H9 (cell line): Measurements from ENCODE around the gene RANGAP1. TPM values are rescaled to one million over a fixed set of nuclear protein-coding genes. Genes with fewer than 3 reads are reported as not detected.

Experiments
- DNase-seq: peaks from one replicate; pipeline ENCODE4 v3.0.0-alpha.2; 2017
- H2AFZ ChIP-seq: one replicate; pipeline ENCODE4 v1.6.1; 2013; ENCODE audit warnings: mild to moderate bottlenecking, low read length, control low read depth, moderate library complexity
- H2AK5ac ChIP-seq: 2 replicates; pipeline ENCODE4 v1.6.1; 2013; ENCODE audit warnings: low read length, control low read depth, mixed read lengths; ENCODE audit not compliant: insufficient read length
- H2BK120ac ChIP-seq: one replicate; pipeline ENCODE4 v1.6.1; 2013; ENCODE audit warnings: low read depth, mild to moderate bottlenecking, low read length, control low read depth, inconsistent platforms; ENCODE audit not compliant: poor library complexity, severe bottlenecking
- H2BK12ac ChIP-seq: 2 replicates; pipeline ENCODE4 v1.6.1; 2013; ENCODE audit warnings: low read length, control low read depth, mixed read lengths, low read depth; ENCODE audit not compliant: insufficient read length
- H2BK15ac ChIP-seq: 2 replicates; pipeline ENCODE4 v1.6.1; 2013; ENCODE audit warnings: low read depth, low read length, control low read depth
- H2BK20ac ChIP-seq: one replicate; pipeline ENCODE4 v1.6.1; 2013; ENCODE audit warnings: low read depth, mild to moderate bottlenecking, low read length, control low read depth, inconsistent platforms; ENCODE audit not compliant: poor library complexity, severe bottlenecking
- H2BK5ac ChIP-seq: 2 replicates; pipeline ENCODE4 v1.6.1; 2013; ENCODE audit warnings: low read length, control low read depth, mixed read lengths; ENCODE audit not compliant: insufficient read length
- H3K14ac ChIP-seq: 2 replicates; pipeline ENCODE4 v1.6.1; 2013; ENCODE audit warnings: low read length, control low read depth; ENCODE audit not compliant: insufficient read depth
- H3K18ac ChIP-seq: 2 replicates; pipeline ENCODE4 v1.6.1; 2013; ENCODE audit warnings: low read depth, mild to moderate bottlenecking, mixed read lengths, low read length, control low read depth; ENCODE audit not compliant: insufficient read length
- H3K23ac ChIP-seq: 2 replicates; pipeline ENCODE4 v1.6.1; 2013; ENCODE audit warnings: low read length, control low read depth, mixed read lengths, low read depth; ENCODE audit not compliant: insufficient read length
- H3K23me2 ChIP-seq: 2 replicates; pipeline ENCODE4 v1.6.1; 2013; ENCODE audit warnings: low read depth, mild to moderate bottlenecking, mixed read lengths, low read length, control low read depth; ENCODE audit not compliant: insufficient read length, poor library complexity, severe bottlenecking
- H3K27ac ChIP-seq: 2 replicates; pipeline ENCODE4 v1.5.1; 2013; ENCODE audit warnings: low read length, control low read depth, mixed read lengths, low read depth; ENCODE audit not compliant: insufficient read length
- H3K27me3 ChIP-seq: 2 replicates; pipeline ENCODE4 v1.6.1; 2013; ENCODE audit warnings: low read length, control low read depth, inconsistent platforms; ENCODE audit not compliant: insufficient read depth
- H3K4ac ChIP-seq: 2 replicates; pipeline ENCODE4 v1.6.1; 2013; ENCODE audit warnings: low read depth, mild to moderate bottlenecking, control low read depth, inconsistent platforms, low read length, moderate library complexity
- H3K4me1 ChIP-seq: 2 replicates; pipeline ENCODE4 v1.6.1; 2013; ENCODE audit warnings: low read length, control low read depth, inconsistent platforms; ENCODE audit not compliant: insufficient read depth
- H3K4me2 ChIP-seq: 2 replicates; pipeline ENCODE4 v1.6.1; 2013; ENCODE audit warnings: low read length, control low read depth, mixed read lengths; ENCODE audit not compliant: insufficient read length, insufficient read depth
- H3K56ac ChIP-seq: 2 replicates; pipeline ENCODE4 v1.6.1; 2013; ENCODE audit warnings: low read depth, mild to moderate bottlenecking, mixed read lengths, low read length, control low read depth; ENCODE audit not compliant: insufficient read length
- H3K79me1 ChIP-seq: 2 replicates; pipeline ENCODE4 v1.6.1; 2013; ENCODE audit warnings: low read depth, mild to moderate bottlenecking, moderate library complexity, low read length, control low read depth, inconsistent platforms; ENCODE audit not compliant: insufficient read depth, poor library complexity, severe bottlenecking
- H3K79me2 ChIP-seq: 2 replicates; pipeline ENCODE4 v1.6.1; 2013; ENCODE audit warnings: low read length, control low read depth, inconsistent platforms; ENCODE audit not compliant: insufficient read depth
- H3K9ac ChIP-seq: 2 replicates; pipeline ENCODE4 v1.6.1; 2013; ENCODE audit warnings: low read length, control low read depth, mixed read lengths; ENCODE audit not compliant: insufficient read length; ENCODE audit errors: extremely low read depth
- H3K9me3 ChIP-seq: one replicate; pipeline ENCODE4 v1.6.1; 2013; ENCODE audit warnings: low read depth, low read length, inconsistent platforms; ENCODE audit not compliant: control insufficient read depth
- H3T11ph ChIP-seq: one replicate; pipeline ENCODE4 v1.6.1; 2013; ENCODE audit warnings: mild to moderate bottlenecking, low read length, control low read depth, inconsistent platforms
- H4K20me1 ChIP-seq: one replicate; pipeline ENCODE4 v1.6.1; 2013; ENCODE audit not compliant: control insufficient read depth, insufficient read length, insufficient read depth
- H4K5ac ChIP-seq: 2 replicates; pipeline ENCODE4 v1.6.1; 2013; ENCODE audit warnings: low read depth, mild to moderate bottlenecking, mixed read lengths, low read length, control low read depth; ENCODE audit not compliant: insufficient read length
- H4K8ac ChIP-seq: replicated peaks from 2 replicates; pipeline ENCODE4 v1.6.1; 2013; ENCODE audit warnings: low read length, control low read depth, mixed read lengths, low read depth; ENCODE audit not compliant: insufficient read length
- H4K91ac ChIP-seq: 2 replicates; pipeline ENCODE4 v1.6.1; 2013; ENCODE audit warnings: low read depth, mild to moderate bottlenecking, moderate library complexity, mixed read lengths, low read length, control low read depth; ENCODE audit not compliant: insufficient read length
- H3K27ac Mint-ChIP-seq, 3 experiments: 2 replicates in 2 of 3; 3 replicates in 1 of 3; pipeline ENCODE4 v1.8.0; 2020 to 2021; ENCODE audit warnings: mixed read lengths in 3 of 3, mild to moderate bottlenecking in 1 of 3, moderate library complexity in 1 of 3
- H3K27me3 Mint-ChIP-seq: 2 replicates; pipeline ENCODE4 v1.8.0; 2021; ENCODE audit warnings: low read depth, mild to moderate bottlenecking, moderate library complexity, mixed read lengths
- H3K36me3 Mint-ChIP-seq, 3 experiments: 2 replicates in 2 of 3; 3 replicates in 1 of 3; pipeline ENCODE4 v1.8.0; 2020 to 2021; ENCODE audit warnings: low read depth in 3 of 3, mixed read lengths in 3 of 3; ENCODE audit not compliant: insufficient read depth in 1 of 3
- H3K4me1 Mint-ChIP-seq, 2 experiments: 2 replicates each; pipeline ENCODE4 v1.8.0; 2020; ENCODE audit warnings: mixed read lengths in 2 of 2
- H3K4me3 Mint-ChIP-seq, 2 experiments: 2 replicates in 1 of 2; 3 replicates in 1 of 2; pipeline ENCODE4 v1.8.0; 2020 to 2021; ENCODE audit warnings: mild to moderate bottlenecking in 2 of 2, mixed read lengths in 2 of 2, moderate library complexity in 1 of 2
- H3K9me3 Mint-ChIP-seq, 2 experiments: 2 replicates in 1 of 2; 3 replicates in 1 of 2; pipeline ENCODE4 v1.8.0; 2020; ENCODE audit warnings: mild to moderate bottlenecking in 2 of 2, mixed read lengths in 2 of 2, moderate library complexity in 1 of 2
- CTCF ChIP-seq: fragments of 200-600 bp; sonication (generic); conservative IDR thresholded peaks from 3 replicates; pipeline ENCODE4 v1.8.0; 2021; ENCODE audit warnings: antibody characterized with exemption, mild to moderate bottlenecking
- WGBS: extraction: QIAGEN DNeasy Blood & Tissue Kit; methylation state at CpG from one replicate; pipeline ENCODE4 v1.1.7; 2013; ENCODE audit warnings: missing lambda C conversion rate, low lambda C conversion rate, mixed read lengths; ENCODE audit not compliant: insufficient read length; ENCODE audit errors: extremely low coverage; 5-methylcytosine and 5-hydroxymethylcytosine counted together
- total RNA-seq: library from RNA; stranded (reverse); gene quantifications from 2 replicates; pipeline ENCODE4 v1.2.1, GENCODE V29; 2021

The RANGAP1 gene
- total RNA-seq, 1 experiment from 2014 or later, result 130 TPM

- TF ChIP-seq CTCF, result no peak
- Histone ChIP-seq H3K4me1 (no peaks in the 10 kb centered on the region), H2BK5ac (no peak overlapping the region), H4K8ac (no peak overlapping the region), H3K79me2 (no peaks in the 10 kb centered on the region), H3K4ac (no peak overlapping the region), H3K23me2 (no peaks in the 10 kb centered on the region), H2BK120ac (no peak overlapping the region), H3K14ac (no peak overlapping the region), H3K23ac (no peak overlapping the region), H4K91ac (no peak overlapping the region), H3T11ph (no peak overlapping the region), H3K9ac (no peak overlapping the region), H4K5ac (no peak overlapping the region), H3K18ac (no peak overlapping the region), H2BK20ac (no peak overlapping the region), H2AK5ac (no peak overlapping the region), H3K27me3 (no peaks in the 10 kb centered on the region), H3K27ac (no peak overlapping the region), H3K79me1 (no peaks in the 10 kb centered on the region), H3K4me2 (no peak overlapping the region), H2BK15ac (no peak overlapping the region), H2AFZ (no peak overlapping the region), H2BK12ac (no peak overlapping the region), H4K20me1 (no peaks in the 10 kb centered on the region), H3K9me3 (no peaks in the 10 kb centered on the region), H3K56ac (no peak overlapping the region)
- no peak overlapping the region; a peak in 1 of 5 replicates for H3K4me3 Mint-ChIP-seq
- H3K36me3 Mint-ChIP-seq, result peaks cover 28 to 79% (median 64%) of the 10 kb centered on the region in 3 experiments; a peak in 6 of 7 replicates
- peaks cover 0 to 2% of the 10 kb centered on the region in 2 experiments; a peak in 1 of 4 replicates for H3K4me1 Mint-ChIP-seq
- no peak for DNase-seq
- H3K27me3 Mint-ChIP-seq, result no peaks in the 10 kb centered on the region
- no peaks in the 10 kb centered on the region for H3K9me3 Mint-ChIP-seq
- H3K27ac Mint-ChIP-seq, result peak overlapping the region in 2 of 3 experiments; percentile 41 to 87; a peak in 3 of 7 replicates
- WGBS, result no CpG with 5 or more reads among the region's 5 CpGs
These were observed 39.0 kb upstream of the RANGAP1 start for GRCh38 chr22:41324821-41325528.
